ENCODE results near the gene SLC7A1.

GRCh38 chr13:29566206-29566605, 29.3 kb downstream of the SLC7A1 start:
- no peak for TF ChIP-seq CTCF (IDR thresholded peaks at IDR 0.05)
- no peak for TF ChIP-seq EP300 (IDR thresholded peaks at IDR 0.05)
- TF ChIP-seq SREBF2 (IDR thresholded peaks at IDR 0.05) = no peak
- no peak for TF ChIP-seq MAFK (IDR thresholded peaks at IDR 0.05; ENCODE audit: partially characterized antibody)

Measured in A549 (cell line).